Measurements from ENCODE around the gene PNPLA8. TPM values are rescaled to one million over a fixed set of nuclear protein-coding genes. Genes with fewer than 3 reads are reported as not detected.

PNPLA8 gene
- total RNA-seq, 2 experiments from 2014 or later: 19.2 to 21.4 TPM

DNA sequence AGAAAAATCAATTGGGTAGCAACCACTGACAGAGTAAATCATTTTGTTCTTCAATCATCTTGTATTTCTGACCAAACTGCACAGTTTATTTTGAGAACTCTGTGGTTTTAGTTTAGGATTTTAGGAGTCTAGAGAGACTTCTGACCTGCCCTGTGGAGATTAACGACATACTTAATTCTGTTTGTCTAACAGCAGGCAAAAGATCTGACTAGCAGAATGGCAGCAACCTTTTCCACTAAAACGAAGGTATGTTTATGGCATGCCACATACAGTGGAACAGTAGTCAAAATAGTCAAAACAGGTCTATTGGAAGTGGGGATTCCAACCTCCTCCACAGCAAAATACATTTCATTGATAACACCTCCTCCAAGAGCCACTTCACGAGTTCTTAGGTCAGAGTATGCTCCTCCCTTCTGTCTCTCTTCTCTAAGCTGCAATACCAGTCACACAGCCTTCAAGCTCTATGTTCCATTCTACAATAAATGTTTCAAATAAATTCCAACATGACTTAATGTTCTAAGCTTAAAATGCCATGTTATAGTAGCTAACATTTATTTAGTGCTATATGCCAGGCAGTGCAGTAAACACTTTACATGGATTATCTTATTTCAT is 104.1 kb downstream of the PNPLA8 start:
- no peaks in the 10 kb centered on the region for H3K9me3 Mint-ChIP-seq
- ATAC-seq (no peak), DNase-seq (no peak)
- CTCF ChIA-PET: interaction anchor here (0.9 to 3.6 kb wide), 4 partner anchors 15 to 75 kb away, joined by 3 to 15 read pairs (median 4); no protein-coding TSS in a partner anchor
- POLR2A ChIA-PET: no interaction called here
- intact Hi-C loops (cut with micrococcal nuclease): no loop called here
- TF ChIP-seq, protein P1, sequence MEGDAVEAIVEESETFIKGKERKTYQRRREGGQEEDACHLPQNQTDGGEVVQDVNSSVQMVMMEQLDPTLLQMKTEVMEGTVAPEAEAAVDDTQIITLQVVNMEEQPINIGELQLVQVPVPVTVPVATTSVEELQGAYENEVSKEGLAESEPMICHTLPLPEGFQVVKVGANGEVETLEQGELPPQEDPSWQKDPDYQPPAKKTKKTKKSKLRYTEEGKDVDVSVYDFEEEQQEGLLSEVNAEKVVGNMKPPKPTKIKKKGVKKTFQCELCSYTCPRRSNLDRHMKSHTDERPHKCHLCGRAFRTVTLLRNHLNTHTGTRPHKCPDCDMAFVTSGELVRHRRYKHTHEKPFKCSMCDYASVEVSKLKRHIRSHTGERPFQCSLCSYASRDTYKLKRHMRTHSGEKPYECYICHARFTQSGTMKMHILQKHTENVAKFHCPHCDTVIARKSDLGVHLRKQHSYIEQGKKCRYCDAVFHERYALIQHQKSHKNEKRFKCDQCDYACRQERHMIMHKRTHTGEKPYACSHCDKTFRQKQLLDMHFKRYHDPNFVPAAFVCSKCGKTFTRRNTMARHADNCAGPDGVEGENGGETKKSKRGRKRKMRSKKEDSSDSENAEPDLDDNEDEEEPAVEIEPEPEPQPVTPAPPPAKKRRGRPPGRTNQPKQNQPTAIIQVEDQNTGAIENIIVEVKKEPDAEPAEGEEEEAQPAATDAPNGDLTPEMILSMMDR (IDR thresholded peaks at IDR 0.05): no peak
- no peak overlapping the region for H3K4me3 Mint-ChIP-seq
- peaks cover 13% of the 10 kb centered on the region for H3K27me3 Mint-ChIP-seq
- no peak overlapping the region for H3K27ac Mint-ChIP-seq
- H3K4me1 Mint-ChIP-seq (ENCODE audit: low read depth): peaks cover 53% of the 10 kb centered on the region
- H3K36me3 Mint-ChIP-seq (ENCODE audit: low read depth): no peaks in the 10 kb centered on the region

Other genes starting within 250 kb of the PNPLA8 start
- gene NRCAM, start 69.7 kb downstream of the PNPLA8 start, total RNA-seq: 1 to 10 TPM; 3.2 to 3.8 TPM
- 10 to 100 TPM; 26.5 to 28.8 TPM for gene THAP5, start 43.6 kb upstream of the PNPLA8 start, total RNA-seq
- 10 to 100 TPM in 1 of 2 experiments, 1 to 10 TPM in 1; 6.5 to 11.6 TPM for gene DNAJB9, start 43.7 kb upstream of the PNPLA8 start, total RNA-seq

Data from activated CD8-positive, alpha-beta T cell treated with anti-CD3 and anti-CD28 coated beads for 36 hours (primary cell).